ENCODE data around the gene CCR4.

CCR4 gene

GRCh38 chr3:32956750-32957570 lies 5.5 kb downstream of the CCR4 start:
- DNase-seq (ENCODE audit: extremely low spot score): no peak
- ChIA-PET POLR2A (no interaction called here), CTCF (no interaction called here)
- TF ChIP-seq SP1 (IDR thresholded peaks at IDR 0.05) (no peak), CTBP1 (IDR thresholded peaks at IDR 0.05; ENCODE audit: borderline replicate concordance) (no peak), L3MBTL2 (conservative IDR thresholded peaks at IDR 0.05) (no peak), ELF4 (IDR thresholded peaks at IDR 0.05) (no peak), FOXM1 (IDR thresholded peaks at IDR 0.05; ENCODE audit: borderline replicate concordance) (no peak), HDGF (IDR thresholded peaks at IDR 0.05; ENCODE audit: borderline replicate concordance) (no peak), ARNT (IDR thresholded peaks at IDR 0.05) (no peak), BHLHE40 (IDR thresholded peaks at IDR 0.05; ENCODE audit: borderline replicate concordance) (no peak), NFRKB (IDR thresholded peaks at IDR 0.05) (no peak)

GRCh38 chr3:32958509-32958908 lies 7.1 kb downstream of the CCR4 start:
- ChIA-PET POLR2A (no interaction called here), CTCF (no interaction called here)
- no peak for DNase-seq (ENCODE audit: extremely low spot score)
- no peak for TF ChIP-seq SUZ12 (IDR thresholded peaks at IDR 0.05)
- no peak for TF ChIP-seq NFRKB (IDR thresholded peaks at IDR 0.05)
- TF ChIP-seq FOXK2 (IDR thresholded peaks at IDR 0.05): no peak
- TF ChIP-seq ZNF384 (IDR thresholded peaks at IDR 0.05): no peak
- no peak for TF ChIP-seq HDGF (IDR thresholded peaks at IDR 0.05; ENCODE audit: borderline replicate concordance)
- TF ChIP-seq TARDBP (IDR thresholded peaks at IDR 0.05): no peak
- TF ChIP-seq ELF4 (IDR thresholded peaks at IDR 0.05): no peak
- no peak for TF ChIP-seq FOXM1 (IDR thresholded peaks at IDR 0.05; ENCODE audit: borderline replicate concordance)
- no peak for TF ChIP-seq LEF1 (IDR thresholded peaks at IDR 0.05; ENCODE audit: borderline replicate concordance)
- TF ChIP-seq FOXA1 (IDR thresholded peaks at IDR 0.05): no peak
- no peak for TF ChIP-seq PKNOX1 (IDR thresholded peaks at IDR 0.05)
- TF ChIP-seq BHLHE40 (IDR thresholded peaks at IDR 0.05; ENCODE audit: borderline replicate concordance): no peak
- no peak for TF ChIP-seq ARNT (IDR thresholded peaks at IDR 0.05)
- TF ChIP-seq L3MBTL2 (conservative IDR thresholded peaks at IDR 0.05): no peak
- TF ChIP-seq CTBP1 (IDR thresholded peaks at IDR 0.05; ENCODE audit: borderline replicate concordance): no peak

GRCh38 chr3:32959371-32959770 lies 7.9 kb downstream of the CCR4 start:
- ChIA-PET CTCF (interaction anchor here (0.5 kb wide), 1 partner anchor 118 kb away, joined by 6 read pairs; no protein-coding TSS in a partner anchor), POLR2A (no interaction called here)
- TF ChIP-seq NFRKB (IDR thresholded peaks at IDR 0.05) (no peak), FOXK2 (IDR thresholded peaks at IDR 0.05) (no peak), ARNT (IDR thresholded peaks at IDR 0.05) (no peak), SP1 (IDR thresholded peaks at IDR 0.05) (no peak), FOXM1 (IDR thresholded peaks at IDR 0.05; ENCODE audit: borderline replicate concordance) (no peak), SUZ12 (IDR thresholded peaks at IDR 0.05) (no peak), LEF1 (IDR thresholded peaks at IDR 0.05; ENCODE audit: borderline replicate concordance) (no peak), BHLHE40 (IDR thresholded peaks at IDR 0.05; ENCODE audit: borderline replicate concordance) (no peak), TARDBP (IDR thresholded peaks at IDR 0.05) (no peak), CTBP1 (IDR thresholded peaks at IDR 0.05; ENCODE audit: borderline replicate concordance) (no peak), ZNF384 (IDR thresholded peaks at IDR 0.05) (no peak), HDGF (IDR thresholded peaks at IDR 0.05; ENCODE audit: borderline replicate concordance) (no peak), ELF4 (IDR thresholded peaks at IDR 0.05) (no peak), PKNOX1 (IDR thresholded peaks at IDR 0.05) (no peak), FOXA1 (IDR thresholded peaks at IDR 0.05) (no peak)
- no peak for DNase-seq (ENCODE audit: extremely low spot score)

- ChIA-PET POLR2A (no interaction called here), CTCF (no interaction called here)
- DNase-seq (ENCODE audit: extremely low spot score): no peak
- TF ChIP-seq BHLHE40 (IDR thresholded peaks at IDR 0.05; ENCODE audit: borderline replicate concordance): no peak
- TF ChIP-seq LEF1 (IDR thresholded peaks at IDR 0.05; ENCODE audit: borderline replicate concordance): no peak
- TF ChIP-seq PKNOX1 (IDR thresholded peaks at IDR 0.05): no peak
- no peak for TF ChIP-seq ZNF384 (IDR thresholded peaks at IDR 0.05)
- no peak for TF ChIP-seq FOXM1 (IDR thresholded peaks at IDR 0.05; ENCODE audit: borderline replicate concordance)
- TF ChIP-seq SUZ12 (IDR thresholded peaks at IDR 0.05): no peak
- TF ChIP-seq FOXA1 (IDR thresholded peaks at IDR 0.05): no peak
- TF ChIP-seq SP1 (IDR thresholded peaks at IDR 0.05): no peak
- TF ChIP-seq TARDBP (IDR thresholded peaks at IDR 0.05): no peak
- TF ChIP-seq ELF4 (IDR thresholded peaks at IDR 0.05): no peak
- TF ChIP-seq FOXK2 (IDR thresholded peaks at IDR 0.05): no peak
- no peak for TF ChIP-seq L3MBTL2 (conservative IDR thresholded peaks at IDR 0.05)
- TF ChIP-seq CTBP1 (IDR thresholded peaks at IDR 0.05; ENCODE audit: borderline replicate concordance): no peak
- TF ChIP-seq NFRKB (IDR thresholded peaks at IDR 0.05): no peak
- TF ChIP-seq ARNT (IDR thresholded peaks at IDR 0.05): no peak
- no peak for TF ChIP-seq HDGF (IDR thresholded peaks at IDR 0.05; ENCODE audit: borderline replicate concordance)
These were observed 9.1 kb downstream of the CCR4 start for GRCh38 chr3:32960404-32961170.

- no peak for DNase-seq (ENCODE audit: extremely low spot score)
- ChIA-PET CTCF (no interaction called here), POLR2A (no interaction called here)
- TF ChIP-seq TARDBP (IDR thresholded peaks at IDR 0.05) (no peak), ARNT (IDR thresholded peaks at IDR 0.05) (no peak), LEF1 (IDR thresholded peaks at IDR 0.05; ENCODE audit: borderline replicate concordance) (no peak), CTBP1 (IDR thresholded peaks at IDR 0.05; ENCODE audit: borderline replicate concordance) (no peak), BHLHE40 (IDR thresholded peaks at IDR 0.05; ENCODE audit: borderline replicate concordance) (no peak), FOXM1 (IDR thresholded peaks at IDR 0.05; ENCODE audit: borderline replicate concordance) (no peak)
These were observed 9.8 kb downstream of the CCR4 start for GRCh38 chr3:32961189-32961715.
